HepG2 (cell line): ENCODE measurements around the gene TRIO. TPM values are rescaled to one million over a fixed set of nuclear protein-coding genes. Genes with fewer than 3 reads are reported as not detected.

ENCODE experiments used
- FOXO4 ChIP-seq: sonication (generic); formaldehyde crosslinking; conservative IDR thresholded peaks from 2 replicates; pipeline ENCODE4 v1.8.1; 2023; ENCODE audit warnings: missing genetic modification reagents
- HES4 ChIP-seq: sonication (generic); formaldehyde crosslinking; IDR thresholded peaks from 2 replicates; pipeline ENCODE4 v1.9.0; 2021; ENCODE audit warnings: mild to moderate bottlenecking, missing genetic modification reagents, borderline replicate concordance
- HNF1B ChIP-seq: sonication (generic); formaldehyde crosslinking; IDR thresholded peaks from 2 replicates; pipeline ENCODE4 v1.5.1; 2020; ENCODE audit warnings: mild to moderate bottlenecking, moderate library complexity, missing genetic modification reagents
- KLF15 ChIP-seq: sonication (generic); formaldehyde crosslinking; IDR thresholded peaks from 2 replicates; pipeline ENCODE4 v1.8.1; 2023; ENCODE audit warnings: borderline replicate concordance, mild to moderate bottlenecking, inconsistent platforms, missing genetic modification reagents, mixed read lengths
- PHF8 ChIP-seq: sonication (generic); formaldehyde crosslinking; IDR thresholded peaks from 2 replicates; pipeline ENCODE4 v1.5.0; 2020; ENCODE audit warnings: missing genetic modification reagents
- RCOR2 ChIP-seq: IDR thresholded peaks from 2 replicates; pipeline ENCODE4 v1.6.1; 2016; ENCODE audit warnings: missing biosample characterization, missing genetic modification reagents
- REST ChIP-seq, 2 experiments: IDR thresholded peaks; 2 replicates each; pipeline ENCODE4 v1.6.1; 2011 to 2012; ENCODE audit warnings: low read length in 2 of 2, borderline replicate concordance in 1 of 2, low read depth in 1 of 2, mild to moderate bottlenecking in 1 of 2, moderate library complexity in 1 of 2
- ZC3H4 ChIP-seq: sonication (generic); formaldehyde crosslinking; IDR thresholded peaks from 2 replicates; pipeline ENCODE4 v1.4.0; 2020; ENCODE audit warnings: missing genetic modification reagents, borderline replicate concordance
- ZUFSP ChIP-seq: sonication (generic); formaldehyde crosslinking; IDR thresholded peaks from 2 replicates; pipeline ENCODE4 v1.9.0; 2021; ENCODE audit warnings: missing genetic modification reagents, mild to moderate bottlenecking, borderline replicate concordance
- polyA plus RNA-seq, 8 experiments: library from polyadenylated mRNA; depleted of rRNA in 3 of 8; stranded (reverse) in 7 of 8; unstranded in 1 of 8; fragments of >200 nt; fragmentation: Illumina TruSeq in 4 of 8; extraction: Trizol in 4 of 8; gene quantifications; 2 replicates each; pipeline versions ENCODE4 v1.2.1 to v1.2.3, GENCODE V29; 2011 to 2016; ENCODE audit warnings: low read depth in 4 of 8, missing spikeins in 1 of 8, mixed read lengths in 1 of 8; ENCODE audit not compliant: insufficient read depth in 1 of 8
- total RNA-seq, 5 experiments: library from RNA; depleted of rRNA; stranded (reverse); fragments of >200 nt; fragmentation: Illumina TruSeq; extraction: Trizol; gene quantifications; 2 replicates each; pipeline ENCODE4 v1.2.3, GENCODE V29; 2016; ENCODE audit warnings: low read depth in 1 of 5
- TF ChIP-seq, protein P1 (sequence below): sonication (generic); formaldehyde crosslinking; IDR thresholded peaks from 2 replicates; pipeline ENCODE4 v1.4.0; 2020; ENCODE audit warnings: missing genetic modification reagents
- TF ChIP-seq, protein P2 (sequence below): sonication (generic); formaldehyde crosslinking; IDR thresholded peaks from 2 replicates; pipeline ENCODE4 v1.4.0; 2020; ENCODE audit warnings: mild to moderate bottlenecking, missing genetic modification reagents, borderline replicate concordance

Gene TRIO
- total and polyA plus RNA-seq, 2 of the 13 experiments (the other 11 are each of a cell fraction or from before 2014, with no cell fraction given) = 45.2 to 45.9 TPM

- TF ChIP-seq REST (IDR thresholded peaks at IDR 0.05; ENCODE audit: borderline replicate concordance in 1 of 2, low read depth in 1 of 2, low read length in 2 of 2) (no peak), RCOR2 (CRISPR knock-in tag) (no peak), HNF1B (CRISPR knock-in tag) (no peak), HES4 (CRISPR knock-in tag) (no peak), ZC3H4 (CRISPR knock-in tag) (no peak), PHF8 (no peak), ZUFSP (CRISPR knock-in tag) (no peak), FOXO4 (0 out of 2 replicates have a peak, but pooled peaks have one; percentile 72), KLF15 (CRISPR knock-in tag) (no peak)
- TF ChIP-seq, protein P1, sequence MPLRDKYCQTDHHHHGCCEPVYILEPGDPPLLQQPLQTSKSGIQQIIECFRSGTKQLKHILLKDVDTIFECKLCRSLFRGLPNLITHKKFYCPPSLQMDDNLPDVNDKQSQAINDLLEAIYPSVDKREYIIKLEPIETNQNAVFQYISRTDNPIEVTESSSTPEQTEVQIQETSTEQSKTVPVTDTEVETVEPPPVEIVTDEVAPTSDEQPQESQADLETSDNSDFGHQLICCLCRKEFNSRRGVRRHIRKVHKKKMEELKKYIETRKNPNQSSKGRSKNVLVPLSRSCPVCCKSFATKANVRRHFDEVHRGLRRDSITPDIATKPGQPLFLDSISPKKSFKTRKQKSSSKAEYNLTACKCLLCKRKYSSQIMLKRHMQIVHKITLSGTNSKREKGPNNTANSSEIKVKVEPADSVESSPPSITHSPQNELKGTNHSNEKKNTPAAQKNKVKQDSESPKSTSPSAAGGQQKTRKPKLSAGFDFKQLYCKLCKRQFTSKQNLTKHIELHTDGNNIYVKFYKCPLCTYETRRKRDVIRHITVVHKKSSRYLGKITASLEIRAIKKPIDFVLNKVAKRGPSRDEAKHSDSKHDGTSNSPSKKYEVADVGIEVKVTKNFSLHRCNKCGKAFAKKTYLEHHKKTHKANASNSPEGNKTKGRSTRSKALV (CRISPR knock-in tag) = no peak
- TF ChIP-seq, protein P2, sequence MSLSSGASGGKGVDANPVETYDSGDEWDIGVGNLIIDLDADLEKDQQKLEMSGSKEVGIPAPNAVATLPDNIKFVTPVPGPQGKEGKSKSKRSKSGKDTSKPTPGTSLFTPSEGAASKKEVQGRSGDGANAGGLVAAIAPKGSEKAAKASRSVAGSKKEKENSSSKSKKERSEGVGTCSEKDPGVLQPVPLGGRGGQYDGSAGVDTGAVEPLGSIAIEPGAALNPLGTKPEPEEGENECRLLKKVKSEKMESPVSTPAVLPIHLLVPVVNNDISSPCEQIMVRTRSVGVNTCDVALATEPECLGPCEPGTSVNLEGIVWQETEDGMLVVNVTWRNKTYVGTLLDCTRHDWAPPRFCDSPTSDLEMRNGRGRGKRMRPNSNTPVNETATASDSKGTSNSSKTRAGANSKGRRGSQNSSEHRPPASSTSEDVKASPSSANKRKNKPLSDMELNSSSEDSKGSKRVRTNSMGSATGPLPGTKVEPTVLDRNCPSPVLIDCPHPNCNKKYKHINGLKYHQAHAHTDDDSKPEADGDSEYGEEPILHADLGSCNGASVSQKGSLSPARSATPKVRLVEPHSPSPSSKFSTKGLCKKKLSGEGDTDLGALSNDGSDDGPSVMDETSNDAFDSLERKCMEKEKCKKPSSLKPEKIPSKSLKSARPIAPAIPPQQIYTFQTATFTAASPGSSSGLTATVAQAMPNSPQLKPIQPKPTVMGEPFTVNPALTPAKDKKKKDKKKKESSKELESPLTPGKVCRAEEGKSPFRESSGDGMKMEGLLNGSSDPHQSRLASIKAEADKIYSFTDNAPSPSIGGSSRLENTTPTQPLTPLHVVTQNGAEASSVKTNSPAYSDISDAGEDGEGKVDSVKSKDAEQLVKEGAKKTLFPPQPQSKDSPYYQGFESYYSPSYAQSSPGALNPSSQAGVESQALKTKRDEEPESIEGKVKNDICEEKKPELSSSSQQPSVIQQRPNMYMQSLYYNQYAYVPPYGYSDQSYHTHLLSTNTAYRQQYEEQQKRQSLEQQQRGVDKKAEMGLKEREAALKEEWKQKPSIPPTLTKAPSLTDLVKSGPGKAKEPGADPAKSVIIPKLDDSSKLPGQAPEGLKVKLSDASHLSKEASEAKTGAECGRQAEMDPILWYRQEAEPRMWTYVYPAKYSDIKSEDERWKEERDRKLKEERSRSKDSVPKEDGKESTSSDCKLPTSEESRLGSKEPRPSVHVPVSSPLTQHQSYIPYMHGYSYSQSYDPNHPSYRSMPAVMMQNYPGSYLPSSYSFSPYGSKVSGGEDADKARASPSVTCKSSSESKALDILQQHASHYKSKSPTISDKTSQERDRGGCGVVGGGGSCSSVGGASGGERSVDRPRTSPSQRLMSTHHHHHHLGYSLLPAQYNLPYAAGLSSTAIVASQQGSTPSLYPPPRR (CRISPR knock-in tag) = no peak
Observed at GRCh38 chr5:14144586-14145434, 1.7 kb downstream of the TRIO start (continued).
